Measurements from ENCODE around the gene TLE1.
"Not testable (repeated sequence)": the region's sequence is repeated elsewhere in the genome, so short reads cannot be mapped to it uniquely, and the experiment has no call there.

Gene TLE1

GRCh38 chr9:81689343-81690175 lies at the start of gene TLE1:
TSS of gene TLE1 (minus strand) at chr9:81689547. CDS start at chr9:81688240, 1,307 bp downstream.
- TF ChIP-seq CTCF (IDR thresholded peaks at IDR 0.05; ENCODE audit: low read depth, low read length, missing control alignments), result no peak
- peak; percentile 66 for DNase-seq (ENCODE audit: low read depth)
- H3K4me3 ChIP-seq (ENCODE audit: low read depth, low read length), result peak within 1 kb of the TSS; percentile 58

- TF ChIP-seq CTCF (IDR thresholded peaks at IDR 0.05; ENCODE audit: low read depth, low read length, missing control alignments), result no peak
- H3K4me3 ChIP-seq (ENCODE audit: low read depth, low read length), result no peak overlapping the region
- DNase-seq (ENCODE audit: low read depth), result no peak
These were observed 48.6 kb upstream of the TLE1 start for GRCh38 chr9:81737871-81738507.

GRCh38 chr9:81730498-81730897 lies 41.2 kb upstream of the TLE1 start:
- not testable (repeated sequence) for DNase-seq (ENCODE audit: low read depth); H3K4me3 ChIP-seq (ENCODE audit: low read depth, low read length)

- no peak for DNase-seq (ENCODE audit: low read depth)
- H3K4me3 ChIP-seq (ENCODE audit: low read depth, low read length), result peak overlapping the region; percentile 37; the same call in 1 of the 2 replicates
- no peak for TF ChIP-seq CTCF (IDR thresholded peaks at IDR 0.05; ENCODE audit: low read depth, low read length, missing control alignments)
These were observed 39.8 kb upstream of the TLE1 start for GRCh38 chr9:81729135-81729534.

- DNase-seq (ENCODE audit: low read depth), result no peak
- no peak for TF ChIP-seq CTCF (IDR thresholded peaks at IDR 0.05; ENCODE audit: low read depth, low read length, missing control alignments)
- no peak overlapping the region for H3K4me3 ChIP-seq (ENCODE audit: low read depth, low read length)
These were observed 35.0 kb upstream of the TLE1 start for GRCh38 chr9:81724242-81724889.

GRCh38 chr9:81722277-81722676 lies 32.9 kb upstream of the TLE1 start:
- no peak overlapping the region for H3K4me3 ChIP-seq (ENCODE audit: low read depth, low read length)
- no peak for TF ChIP-seq CTCF (IDR thresholded peaks at IDR 0.05; ENCODE audit: low read depth, low read length, missing control alignments)
- DNase-seq (ENCODE audit: low read depth), result no peak

GRCh38 chr9:81720450-81721086 lies 31.2 kb upstream of the TLE1 start:
- no peak overlapping the region for H3K4me3 ChIP-seq (ENCODE audit: low read depth, low read length)
- no peak for TF ChIP-seq CTCF (IDR thresholded peaks at IDR 0.05; ENCODE audit: low read depth, low read length, missing control alignments)
- DNase-seq (ENCODE audit: low read depth), result no peak

Measured in GM12864 (cell line).